Measurements from ENCODE around the gene PERCC1. TPM values are rescaled to one million over a fixed set of nuclear protein-coding genes. Genes with fewer than 3 reads are reported as not detected.
"Not testable (repeated sequence)": the region's sequence is repeated elsewhere in the genome, so short reads cannot be mapped to it uniquely, and the experiment has no call there.

PERCC1 gene
- polyA plus RNA-seq, 12 donors, result 0.20 to 0.33 (median 0.25) TPM; not detected in 8

GRCh38 chr16:1433756-1434155 lies 2.9 kb downstream of the PERCC1 start:
- no peak for DNase-seq

GRCh38 chr16:1434644-1435592 lies 4.0 kb downstream of the PERCC1 start:
- DNase-seq, result no peak

GRCh38 chr16:1435921-1436697 lies 5.2 kb downstream of the PERCC1 start:
- DNase-seq, result no peak

GRCh38 chr16:1436731-1437355 lies 6.0 kb downstream of the PERCC1 start:
- DNase-seq, result no peak

- DNase-seq, result no peak
Measured at GRCh38 chr16:1437606-1438005, 6.7 kb downstream of the PERCC1 start.

- no peak for DNase-seq
Measured at GRCh38 chr16:1438229-1439057, 7.6 kb downstream of the PERCC1 start.

GRCh38 chr16:1439058-1439698 lies 8.3 kb downstream of the PERCC1 start:
- DNase-seq, result no peak

- DNase-seq, result not testable (repeated sequence)
Measured at GRCh38 chr16:1439699-1440074, 8.8 kb downstream of the PERCC1 start.

- no peak for DNase-seq
Measured at GRCh38 chr16:1441391-1441829, 10.5 kb downstream of the PERCC1 start.

- DNase-seq, result no peak
Measured at GRCh38 chr16:1442697-1443096, 11.8 kb downstream of the PERCC1 start.

- no peak for DNase-seq
Measured at GRCh38 chr16:1443403-1443973, 12.6 kb downstream of the PERCC1 start.

GRCh38 chr16:1443980-1444729 lies 13.3 kb downstream of the PERCC1 start, which contains the start of gene CCDC154:
Gene CCDC154, minus strand, starts transcription at chr16:1444556. Its CDS starts 234 bp downstream, at chr16:1444322.
- DNase-seq, result no peak

- DNase-seq, result no peak
Measured at GRCh38 chr16:1444730-1445517, 14.0 kb downstream of the PERCC1 start.

- DNase-seq, result no peak
Measured at GRCh38 chr16:1445518-1446203, 14.8 kb downstream of the PERCC1 start.

- no peak for DNase-seq
Measured at GRCh38 chr16:1446296-1447080, 15.6 kb downstream of the PERCC1 start.

GRCh38 chr16:1447965-1448364 lies 17.1 kb downstream of the PERCC1 start:
- no peak for DNase-seq

GRCh38 chr16:1448536-1449116 lies 17.7 kb downstream of the PERCC1 start:
- no peak for DNase-seq
